T-helper 2 cell treated with Interferon-gamma antibody and Interleukin-4, amounts not matched to agents 100 ng/mL and 5 ng/mL, for 36 hours (primary cell): ENCODE measurements around the gene TMA7B. TPM values are rescaled to one million over a fixed set of nuclear protein-coding genes. Genes with fewer than 3 reads are reported as not detected.
"Not testable (repeated sequence)": the region's sequence is repeated elsewhere in the genome, so short reads cannot be mapped to it uniquely, and the experiment has no call there.

ENCODE experiments used
- intact Hi-C: fragments of 100-400 bp; cut with micrococcal nuclease; formaldehyde crosslinking; loops from one replicate; pipeline ENCODE4 v1.15.1; 2023
- total RNA-seq: library from RNA; stranded (reverse); gene quantifications from 2 replicates; pipeline ENCODE4 v1.2.3, GENCODE V29; 2022

The TMA7B gene
- total RNA-seq, 1 donor from 2014 or later, result 6.0 TPM

GRCh38 chr22:39949964-39950737 is 10.0 kb upstream of the TMA7B start:
- intact Hi-C loops, result loop anchor here (10.0 kb wide), 1 partner anchor 345 kb away; no protein-coding TSS in a partner anchor

- intact Hi-C loops, result not testable (repeated sequence)
Observed at GRCh38 chr22:39951603-39952293, 8.4 kb upstream of the TMA7B start.

- intact Hi-C loops, result no loop called here
Observed at GRCh38 chr22:39952347-39952746, 7.8 kb upstream of the TMA7B start.

GRCh38 chr22:39953101-39953500 is 7.1 kb upstream of the TMA7B start:
- intact Hi-C loops, result no loop called here

GRCh38 chr22:39954584-39955055 is 5.6 kb upstream of the TMA7B start:
- intact Hi-C loops, result no loop called here

- intact Hi-C loops, result no loop called here
Observed at GRCh38 chr22:39955675-39956074, 4.5 kb upstream of the TMA7B start.

GRCh38 chr22:39956932-39957664 is 3.1 kb upstream of the TMA7B start:
- intact Hi-C loops, result no loop called here

- intact Hi-C loops, result no loop called here
Observed at GRCh38 chr22:39958009-39958711, 2.0 kb upstream of the TMA7B start.

- intact Hi-C loops, result no loop called here
Observed at GRCh38 chr22:39958949-39959639, 1.1 kb upstream of the TMA7B start.

- intact Hi-C loops, result loop anchor here (2.0 to 5.0 kb wide), 3 partner anchors 28 to 59 kb away; partner anchors contain the start of gene GRAP2
Observed at GRCh38 chr22:39960791-39961746, 872 bp downstream of the TMA7B start.

- intact Hi-C loops, result loop anchor here (5.0 kb wide), 2 partner anchors 40 to 60 kb away; partner anchors contain the start of gene GRAP2
Observed at GRCh38 chr22:39962071-39962470, 1.9 kb downstream of the TMA7B start.

- intact Hi-C loops, result no loop called here
Observed at GRCh38 chr22:39965748-39966147, 5.6 kb downstream of the TMA7B start.

GRCh38 chr22:39966470-39966869 is 6.3 kb downstream of the TMA7B start:
- intact Hi-C loops, result no loop called here

GRCh38 chr22:39967103-39967829 is 7.1 kb downstream of the TMA7B start:
- intact Hi-C loops, result no loop called here

- intact Hi-C loops, result no loop called here
Observed at GRCh38 chr22:39967996-39968972, 8.1 kb downstream of the TMA7B start.

GRCh38 chr22:39970742-39971141 is 10.5 kb downstream of the TMA7B start:
- intact Hi-C loops, result no loop called here

- intact Hi-C loops, result no loop called here
Observed at GRCh38 chr22:39972641-39973040, 12.4 kb downstream of the TMA7B start.
